Pericardium fibroblast (primary cell): ENCODE data around the gene CLDN8. TPM values are rescaled to one million over a fixed set of nuclear protein-coding genes. Genes with fewer than 3 reads are reported as not detected.

Source experiments
- total RNA-seq: library from RNA; depleted of rRNA; stranded (reverse); fragments of >200 nt; gene quantifications from 2 replicates; pipeline ENCODE4 v1.2.3, GENCODE V29; 2015

CLDN8 gene
- total RNA-seq: not detected in 2 replicates

GRCh38 chr21:30216041-30216723, at the start of gene CLDN8:
Gene CLDN8, minus strand, starts transcription at chr21:30216097. Its CDS starts 172 bp downstream, at chr21:30215925.

DNA sequence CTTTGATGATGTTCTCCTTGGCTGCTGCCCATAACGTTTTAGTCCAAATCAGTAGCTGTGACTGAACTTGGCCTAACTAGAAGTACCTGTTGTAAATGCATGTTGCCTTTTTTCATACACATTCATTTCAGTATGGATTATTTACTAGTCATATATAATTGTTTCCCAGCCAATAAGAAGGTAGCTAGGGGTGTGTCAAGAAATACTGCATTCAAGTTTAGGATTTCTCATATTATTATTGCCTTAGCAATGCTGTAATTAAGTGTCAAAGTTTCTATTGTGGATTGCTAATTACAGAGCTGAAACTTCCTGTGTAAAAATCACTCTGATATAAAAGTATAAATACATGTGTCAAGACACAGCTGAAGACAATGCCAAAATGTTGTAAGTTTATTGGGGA, 49.2 kb downstream of the CLDN8 start, which contains the start of gene CLDN17:
Gene CLDN17, minus strand, starts transcription at position 101 of the 400 bp plus-strand sequence. CDS start 188 bp downstream, outside the sequence.

Other genes starting within 250 kb of the CLDN8 start
- gene CLDN17, start 49.3 kb downstream of the CLDN8 start, total RNA-seq: not detected in 2 replicates
- gene KRTAP24-1, start 66.9 kb upstream of the CLDN8 start, total RNA-seq: not detected in 2 replicates
- not detected in 2 replicates for gene KRTAP25-1, start 73.4 kb upstream of the CLDN8 start, total RNA-seq
- not detected in 2 replicates for gene KRTAP26-1, start 104.2 kb upstream of the CLDN8 start, total RNA-seq
- not detected in 2 replicates for gene KRTAP27-1, start 121.6 kb upstream of the CLDN8 start, total RNA-seq
- gene KRTAP23-1, start 132.5 kb upstream of the CLDN8 start, total RNA-seq: not detected in 2 replicates
- not detected in 2 replicates for gene KRTAP13-2, start 156.2 kb upstream of the CLDN8 start, total RNA-seq
- not detected in 2 replicates for gene KRTAP13-1, start 179.9 kb upstream of the CLDN8 start, total RNA-seq
- not detected in 2 replicates for gene KRTAP13-3, start 209.8 kb upstream of the CLDN8 start, total RNA-seq
- gene KRTAP13-4, start 214.1 kb upstream of the CLDN8 start, total RNA-seq: not detected in 2 replicates
- not detected in 2 replicates for gene KRTAP15-1, start 224.2 kb upstream of the CLDN8 start, total RNA-seq